Endothelial cell of umbilical vein (primary cell): ENCODE data around the gene SPTBN5. TPM values are rescaled to one million over a fixed set of nuclear protein-coding genes. Genes with fewer than 3 reads are reported as not detected.

Source experiments
- BruUV-seq: library from RNA; stranded (reverse); fragments of 400-500 nt; replicated peaks from 2 replicates; lab custom pipeline; 2021; lab: Mats Ljungman, UMichigan
- CTCF ChIA-PET: fragments of 300-600, 350-600 bp; sonication (Branson Sonifier 250); formaldehyde crosslinking; loops from one replicate; lab custom pipeline; 2021; ENCODE audit warnings: antibody characterized with exemption, inconsistent platforms; lab: Charles Lee
- POLR2A ChIA-PET: fragments of 300-600, 350-600 bp; sonication (Branson Sonifier 250); formaldehyde crosslinking; loops from one replicate; lab custom pipeline; 2021; ENCODE audit warnings: antibody characterized with exemption, inconsistent platforms; lab: Charles Lee
- DNase-seq: peaks from one replicate; pipeline ENCODE4 v3.0.0-alpha.2; 2011; ENCODE audit warnings: low read depth, low spot score
- FAIRE-seq: peaks from 2 replicates; lab custom pipeline; 2011; peaks lifted over from hg19 to GRCh38; lab: Jason Lieb, UNC
- H2AFZ ChIP-seq: 2 replicates; pipeline ENCODE4 v1.6.0; 2012; ENCODE audit warnings: low read depth, low read length, control low read depth, inconsistent platforms
- H3K27ac ChIP-seq: 2 replicates; pipeline ENCODE4 v1.5.1; 2011; ENCODE audit warnings: low read depth, mild to moderate bottlenecking, control low read depth, low read length, moderate library complexity; ENCODE audit not compliant: insufficient read depth
- H3K27me3 ChIP-seq, 2 experiments: 2 replicates each; pipeline versions ENCODE4 v1.6.0 to v1.6.1; 2011; ENCODE audit warnings: low read length in 2 of 2, mixed read lengths in 1 of 2; ENCODE audit not compliant: control insufficient read depth in 2 of 2, insufficient read depth in 2 of 2
- H3K36me3 ChIP-seq, 2 experiments: 2 replicates in 1 of 2; 3 replicates in 1 of 2; pipeline ENCODE4 v1.5.1; 2011; ENCODE audit warnings: low read length in 2 of 2, mild to moderate bottlenecking in 1 of 2, moderate library complexity in 1 of 2; ENCODE audit not compliant: control insufficient read depth in 2 of 2, insufficient read depth in 2 of 2; ENCODE audit errors: extremely low read depth in 1 of 2
- H3K4me1 ChIP-seq: 3 replicates; pipeline ENCODE4 v1.5.1; 2011; ENCODE audit warnings: mild to moderate bottlenecking, low read length; ENCODE audit not compliant: control insufficient read depth, insufficient read depth; ENCODE audit errors: extremely low read depth
- H3K4me2 ChIP-seq: 2 replicates; pipeline ENCODE4 v1.6.1; 2011; ENCODE audit warnings: low read length, control low read depth, mixed read lengths; ENCODE audit not compliant: insufficient read depth
- H3K4me3 ChIP-seq, 3 experiments: fragments of 200-600 bp in 1 of 3; sonication (generic), shearing (Covaris generic) in 1 of 3; replicated peaks in 1 of 3; 2 replicates each; pipeline ENCODE4 v1.5.1; 2011 to 2016; ENCODE audit warnings: control low read depth in 3 of 3, low read length in 3 of 3, mild to moderate bottlenecking in 2 of 3, inconsistent platforms in 1 of 3, low read depth in 1 of 3, moderate library complexity in 1 of 3; ENCODE audit not compliant: insufficient read depth in 1 of 3
- H3K79me2 ChIP-seq: 2 replicates; pipeline ENCODE4 v1.6.0; 2012; ENCODE audit warnings: low read length, inconsistent platforms; ENCODE audit not compliant: control insufficient read depth, insufficient read depth
- H3K9ac ChIP-seq: replicated peaks from 2 replicates; pipeline ENCODE3; 2011; ENCODE audit warnings: low read length, control low read depth; ENCODE audit not compliant: insufficient read depth; ENCODE audit errors: extremely low read depth
- H3K9me1 ChIP-seq: replicated peaks from 3 replicates; pipeline ENCODE4 v1.6.0; 2011; ENCODE audit warnings: mild to moderate bottlenecking, low read length; ENCODE audit not compliant: control insufficient read depth, insufficient read depth; ENCODE audit errors: extremely low read depth
- H3K9me3 ChIP-seq: replicated peaks from 2 replicates; pipeline ENCODE4 v1.5.1; 2012; ENCODE audit warnings: low read length, inconsistent platforms; ENCODE audit not compliant: control insufficient read depth, insufficient read depth
- H4K20me1 ChIP-seq: replicated peaks from 2 replicates; pipeline ENCODE3; 2011; ENCODE audit warnings: mild to moderate bottlenecking, low read length; ENCODE audit not compliant: control insufficient read depth, insufficient read depth; ENCODE audit errors: extremely low read depth
- EZH2 ChIP-seq: IDR thresholded peaks from 2 replicates; pipeline ENCODE4 v1.6.1; 2012; ENCODE audit warnings: borderline replicate concordance, low read depth, mild to moderate bottlenecking, moderate library complexity, low read length, inconsistent platforms; ENCODE audit not compliant: severe bottlenecking
- FOS ChIP-seq: IDR thresholded peaks from 2 replicates; pipeline ENCODE4 v1.6.1; 2011; ENCODE audit warnings: mild to moderate bottlenecking, low read length, moderate library complexity, borderline replicate concordance; ENCODE audit not compliant: insufficient read depth
- GATA2 ChIP-seq: IDR thresholded peaks from 2 replicates; pipeline ENCODE4 v1.7.0; 2011; ENCODE audit warnings: low read depth, mild to moderate bottlenecking, moderate library complexity, mixed read lengths, low read length; ENCODE audit not compliant: insufficient read length, insufficient read depth
- JUN ChIP-seq: IDR thresholded peaks from 2 replicates; pipeline ENCODE4 v1.6.1; 2011; ENCODE audit warnings: borderline replicate concordance, low read depth; ENCODE audit not compliant: insufficient read length, insufficient read depth
- MYC ChIP-seq: IDR thresholded peaks from one replicate; pipeline ENCODE4 v1.6.1; 2011; ENCODE audit warnings: mild to moderate bottlenecking, low read depth, low read length
- POLR2A ChIP-seq: IDR thresholded peaks from 2 replicates; pipeline ENCODE4 v1.6.1; 2012; ENCODE audit warnings: low read depth, mild to moderate bottlenecking, control low read depth, low read length
- dilution Hi-C: fragments of 300-500 bp; cut with MboI; formaldehyde crosslinking; loops from one replicate; pipeline ENCODE4 v1.15.0; 2019; ENCODE audit warnings: low sequenced_read_pairs; ENCODE audit not compliant: extremely low pct_ligation_motif_present
- intact Hi-C: fragments of 100-400 bp; cut with micrococcal nuclease; formaldehyde crosslinking; loops from one replicate; pipeline ENCODE4 v1.10.0; 2022
- polyA plus RNA-seq, 4 experiments: library from polyadenylated mRNA; depleted of rRNA in 3 of 4; stranded (reverse) in 3 of 4; unstranded in 1 of 4; fragments of >200 nt; gene quantifications; 2 replicates each; pipeline versions ENCODE4 v1.2.1 to v1.2.3, GENCODE V29; 2011 to 2012; ENCODE audit warnings: missing spikeins in 1 of 4
- total RNA-seq: library from RNA; stranded (reverse); gene quantifications from 2 replicates; pipeline ENCODE4 v1.2.3, GENCODE V29; 2021
- TF ChIP-seq, protein P1 (sequence below): IDR thresholded peaks from 2 replicates; pipeline ENCODE4 v1.6.1; 2011; ENCODE audit not compliant: insufficient read depth, insufficient read length

Gene SPTBN5
- total and polyA plus RNA-seq, 2 donors (not counting 3 experiments of a cell fraction or from before 2014, with no cell fraction given): 12.0 to 19.0 TPM

DNA sequence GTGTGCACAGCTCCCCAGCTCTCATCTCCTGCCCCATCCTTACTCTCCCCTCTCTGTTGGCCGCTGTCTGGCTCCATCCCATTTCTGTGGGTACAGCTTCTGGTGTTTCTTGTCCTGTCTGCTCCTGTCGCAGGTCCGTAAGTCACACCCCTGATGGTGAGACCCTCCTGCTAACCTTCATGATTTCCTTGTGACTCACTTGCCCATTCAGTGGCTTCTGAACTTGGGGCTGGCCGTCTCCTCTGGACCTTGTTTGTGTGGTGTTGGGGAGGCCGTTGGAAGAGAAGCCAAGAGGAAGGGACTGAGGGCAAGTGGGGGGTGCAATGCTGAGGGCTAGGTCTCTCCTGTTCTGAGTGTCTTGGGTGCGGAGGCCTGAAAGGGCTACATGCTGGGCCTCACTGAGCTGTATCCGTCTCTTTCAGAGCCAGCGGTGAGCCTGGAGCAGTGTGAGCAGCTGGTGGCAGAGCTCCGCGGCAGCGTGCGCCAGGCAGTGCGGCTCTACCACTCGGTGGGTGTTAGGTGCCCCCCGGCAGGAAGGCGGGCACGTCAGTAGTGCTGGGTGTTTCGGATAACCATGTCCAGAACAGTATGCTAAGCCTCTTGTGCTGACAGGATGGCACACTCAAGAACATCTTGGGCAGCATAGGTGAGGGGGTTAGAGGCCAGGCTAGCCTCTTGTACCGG lies 69.6 kb downstream of the SPTBN5 start:
- no peak overlapping the region for H3K4me3 ChIP-seq
- H3K9me1 ChIP-seq: no peaks in the 10 kb centered on the region
- H3K4me1 ChIP-seq: peaks cover 10% of the 10 kb centered on the region
- H3K79me2 ChIP-seq: no peaks in the 10 kb centered on the region
- DNase-seq (no peak), FAIRE-seq (no peak)
- no peaks in the 10 kb centered on the region for H4K20me1 ChIP-seq
- H3K4me2 ChIP-seq: no peak overlapping the region
- ChIA-PET CTCF (interaction anchor here (0.8 to 1.5 kb wide), 3 partner anchors 50 to 80 kb away, joined by 3 to 6 read pairs (median 5); partner anchors contain the start of gene MAPKBP1), POLR2A (no interaction called here)
- H3K9ac ChIP-seq: no peak overlapping the region
- no TSS peak for BruUV-seq
- intact Hi-C loops: no loop called here
- H3K36me3 ChIP-seq: peaks cover 2 to 30% of the 10 kb centered on the region in 2 experiments
- TF ChIP-seq GATA2 (no peak), MYC (no peak), EZH2 (no peak), JUN (no peak), POLR2A (no peak)
- TF ChIP-seq, protein P1, sequence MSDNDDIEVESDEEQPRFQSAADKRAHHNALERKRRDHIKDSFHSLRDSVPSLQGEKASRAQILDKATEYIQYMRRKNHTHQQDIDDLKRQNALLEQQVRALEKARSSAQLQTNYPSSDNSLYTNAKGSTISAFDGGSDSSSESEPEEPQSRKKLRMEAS: no peak
- H3K27ac ChIP-seq: no peak overlapping the region
- no peaks in the 10 kb centered on the region for H3K9me3 ChIP-seq
- H2AFZ ChIP-seq: no peak overlapping the region
- no peaks in the 10 kb centered on the region for H3K27me3 ChIP-seq
- dilution Hi-C loops: no loop called here

DNA sequence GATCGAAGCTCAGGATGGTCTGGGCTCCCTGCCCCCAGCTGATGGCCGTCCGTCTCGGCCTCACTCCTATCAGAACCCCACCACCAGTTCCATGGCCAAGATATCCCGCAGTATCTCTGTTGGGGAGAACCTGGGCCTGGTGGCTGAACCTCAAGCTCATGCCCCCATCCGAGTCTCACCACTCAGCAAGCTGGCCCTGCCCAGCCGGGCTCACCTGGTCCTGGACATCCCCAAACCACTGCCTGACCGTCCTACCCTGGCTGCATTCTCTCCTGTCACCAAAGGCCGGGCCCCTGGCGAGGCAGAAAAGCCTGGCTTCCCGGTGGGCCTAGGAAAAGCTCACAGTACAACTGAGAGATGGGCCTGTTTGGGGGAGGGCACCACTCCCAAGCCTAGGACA lies 70.4 kb downstream of the SPTBN5 start:
- ChIA-PET POLR2A (no interaction called here), CTCF (interaction anchor here (0.8 to 1.5 kb wide), 3 partner anchors 49 to 81 kb away, joined by 3 to 6 read pairs (median 5); partner anchors contain the start of gene MAPKBP1)
- H4K20me1 ChIP-seq: no peaks in the 10 kb centered on the region
- H3K36me3 ChIP-seq: peaks cover 8 to 36% of the 10 kb centered on the region in 2 experiments
- H3K9me1 ChIP-seq: no peaks in the 10 kb centered on the region
- no peak for TF ChIP-seq FOS
- no peaks in the 10 kb centered on the region for H3K79me2 ChIP-seq
- H3K9ac ChIP-seq: no peak overlapping the region
- DNase-seq (no peak), FAIRE-seq (no peak)
- H3K4me1 ChIP-seq: peaks cover 4% of the 10 kb centered on the region
- dilution Hi-C loops (no loop called here), intact Hi-C loops (no loop called here)
- no peak overlapping the region for H3K27ac ChIP-seq
- no peak overlapping the region for H3K4me2 ChIP-seq
- no peak overlapping the region for H2AFZ ChIP-seq
- H3K4me3 ChIP-seq: no peak overlapping the region
- no peaks in the 10 kb centered on the region for H3K9me3 ChIP-seq
- BruUV-seq: no TSS peak
- no peaks in the 10 kb centered on the region for H3K27me3 ChIP-seq
